ENCODE data around the gene RUNX2.
A peak's percentile ranks its signal among the peaks of the same experiment; 100 is the strongest.

Gene RUNX2

GRCh38 chr6:45657226-45657625 lies 329.1 kb downstream of the RUNX2 start:
- no peaks in the 10 kb centered on the region for H3K4me1 ChIP-seq (ENCODE audit: insufficient read depth, low read length)
- no peak overlapping the region for H3K9ac ChIP-seq (ENCODE audit: low read depth, low read length)
- H3K27ac ChIP-seq (ENCODE audit: low read depth, low read length): no peak overlapping the region

GRCh38 chr6:45658400-45658799 lies 330.3 kb downstream of the RUNX2 start:
- WGBS: no CpG with 5 or more reads among the region's 1 CpG
- no peak overlapping the region for H3K27ac ChIP-seq (ENCODE audit: low read depth, low read length)
- H3K27me3 ChIP-seq (ENCODE audit: insufficient read depth, low read length): peaks cover 15% of the 10 kb centered on the region
- H3K9me3 ChIP-seq (ENCODE audit: insufficient read depth, low read depth, low read length): no peaks in the 10 kb centered on the region
- H3K4me3 ChIP-seq (ENCODE audit: low read length): no peak overlapping the region
- no peak overlapping the region for H3K9ac ChIP-seq (ENCODE audit: low read depth, low read length)
- H3K4me1 ChIP-seq (ENCODE audit: insufficient read depth, low read length): no peaks in the 10 kb centered on the region
- H3K36me3 ChIP-seq (ENCODE audit: insufficient read depth, low read length): no peaks in the 10 kb centered on the region

More at GRCh38 chr6:45657226-45657625, 329.1 kb downstream of the RUNX2 start:
- Histone ChIP-seq H3K4me3 (ENCODE audit: low read length) (no peak overlapping the region), H3K27me3 (ENCODE audit: insufficient read depth, low read length) (peaks cover 3% of the 10 kb centered on the region; the same call in 1 of the 2 replicates), H3K36me3 (ENCODE audit: insufficient read depth, low read length) (no peaks in the 10 kb centered on the region), H3K9me3 (ENCODE audit: insufficient read depth, low read depth, low read length) (no peaks in the 10 kb centered on the region)

DNA sequence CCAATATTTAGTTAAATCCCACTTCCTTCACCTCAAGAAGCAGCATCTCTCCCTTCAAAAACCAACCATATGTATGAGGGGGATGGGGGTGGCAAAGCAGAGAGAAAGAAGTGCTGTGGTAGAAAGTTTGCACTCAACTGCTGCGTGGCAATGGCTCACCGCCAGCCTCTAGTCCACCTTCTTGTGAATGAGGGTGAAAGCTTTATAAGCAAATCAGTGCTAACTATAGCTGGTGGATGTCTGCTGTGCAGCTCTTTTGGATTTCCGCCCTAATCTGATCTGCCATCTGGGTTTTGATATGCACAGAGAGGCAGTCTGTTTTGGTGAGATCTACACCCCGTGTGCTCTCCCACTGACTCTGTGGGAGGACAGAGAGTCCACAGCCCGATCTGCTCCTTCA lies 330.8 kb downstream of the RUNX2 start:
- H3K27me3 ChIP-seq (ENCODE audit: insufficient read depth, low read length): peaks cover 20% of the 10 kb centered on the region
- no peaks in the 10 kb centered on the region for H3K4me1 ChIP-seq (ENCODE audit: insufficient read depth, low read length)
- H3K4me3 ChIP-seq (ENCODE audit: low read length): no peak overlapping the region
- H3K27ac ChIP-seq (ENCODE audit: low read depth, low read length): no peak overlapping the region
- H3K9ac ChIP-seq (ENCODE audit: low read depth, low read length): no peak overlapping the region
- no peaks in the 10 kb centered on the region for H3K36me3 ChIP-seq (ENCODE audit: insufficient read depth, low read length)
- WGBS: 87% methylated on average over 5 of the region's 5 CpGs
- H3K9me3 ChIP-seq (ENCODE audit: insufficient read depth, low read depth, low read length): no peaks in the 10 kb centered on the region

- H3K27me3 ChIP-seq (ENCODE audit: insufficient read depth, low read length): peaks cover 28% of the 10 kb centered on the region
- no peaks in the 10 kb centered on the region for H3K9me3 ChIP-seq (ENCODE audit: insufficient read depth, low read depth, low read length)
- WGBS: 95% methylated on average over 5 of the region's 5 CpGs
- no peak overlapping the region for H3K9ac ChIP-seq (ENCODE audit: low read depth, low read length)
- no peak overlapping the region for H3K27ac ChIP-seq (ENCODE audit: low read depth, low read length)
- no peaks in the 10 kb centered on the region for H3K36me3 ChIP-seq (ENCODE audit: insufficient read depth, low read length)
- no peak overlapping the region for H3K4me3 ChIP-seq (ENCODE audit: low read length)
- peaks cover 11% of the 10 kb centered on the region for H3K4me1 ChIP-seq (ENCODE audit: insufficient read depth, low read length)
Measured at GRCh38 chr6:45661661-45662060, 333.5 kb downstream of the RUNX2 start.

- peak overlapping the region; percentile 27 for H3K4me3 ChIP-seq (ENCODE audit: low read length)
- peaks cover 15% of the 10 kb centered on the region for H3K4me1 ChIP-seq (ENCODE audit: insufficient read depth, low read length)
Measured at GRCh38 chr6:45663251-45664221, 335.4 kb downstream of the RUNX2 start.

DNA sequence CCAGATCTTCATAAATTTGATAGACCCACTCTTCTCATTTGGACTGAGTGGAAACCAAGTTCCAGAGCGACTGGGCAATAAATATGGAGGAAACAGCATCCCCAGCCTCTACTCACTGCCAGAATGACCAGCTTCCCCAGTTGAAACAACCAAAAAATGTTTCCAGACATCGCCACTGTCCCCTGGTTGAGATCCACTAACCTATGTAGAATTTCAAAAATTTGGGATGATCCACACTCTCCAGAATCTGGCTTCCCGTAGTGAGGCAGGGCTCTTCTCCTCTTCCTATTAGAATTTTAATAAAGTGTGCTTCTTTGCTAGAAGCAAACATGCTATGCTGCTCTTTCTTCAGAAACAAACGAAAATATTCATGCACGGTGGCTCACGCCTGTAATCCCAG lies 336.6 kb downstream of the RUNX2 start:
- Histone ChIP-seq H3K36me3 (ENCODE audit: insufficient read depth, low read length) (no peaks in the 10 kb centered on the region), H3K4me1 (ENCODE audit: insufficient read depth, low read length) (peaks cover 15% of the 10 kb centered on the region), H3K27ac (ENCODE audit: low read depth, low read length) (no peak overlapping the region), H3K9ac (ENCODE audit: low read depth, low read length) (no peak overlapping the region), H3K9me3 (ENCODE audit: insufficient read depth, low read depth, low read length) (no peaks in the 10 kb centered on the region), H3K4me3 (ENCODE audit: low read length) (no peak overlapping the region), H3K27me3 (ENCODE audit: insufficient read depth, low read length) (peaks cover 28% of the 10 kb centered on the region)
- WGBS: 97% methylated on average over 5 of the region's 6 CpGs

More at GRCh38 chr6:45663251-45664221, 335.4 kb downstream of the RUNX2 start:
- H3K36me3 ChIP-seq (ENCODE audit: insufficient read depth, low read length): no peaks in the 10 kb centered on the region
- H3K27ac ChIP-seq (ENCODE audit: low read depth, low read length): no peak overlapping the region
- no peak overlapping the region for H3K9ac ChIP-seq (ENCODE audit: low read depth, low read length)
- no peaks in the 10 kb centered on the region for H3K9me3 ChIP-seq (ENCODE audit: insufficient read depth, low read depth, low read length)
- peaks cover 28% of the 10 kb centered on the region for H3K27me3 ChIP-seq (ENCODE audit: insufficient read depth, low read length)
- WGBS: 96% methylated on average over 87 of the region's 88 CpGs

DNA sequence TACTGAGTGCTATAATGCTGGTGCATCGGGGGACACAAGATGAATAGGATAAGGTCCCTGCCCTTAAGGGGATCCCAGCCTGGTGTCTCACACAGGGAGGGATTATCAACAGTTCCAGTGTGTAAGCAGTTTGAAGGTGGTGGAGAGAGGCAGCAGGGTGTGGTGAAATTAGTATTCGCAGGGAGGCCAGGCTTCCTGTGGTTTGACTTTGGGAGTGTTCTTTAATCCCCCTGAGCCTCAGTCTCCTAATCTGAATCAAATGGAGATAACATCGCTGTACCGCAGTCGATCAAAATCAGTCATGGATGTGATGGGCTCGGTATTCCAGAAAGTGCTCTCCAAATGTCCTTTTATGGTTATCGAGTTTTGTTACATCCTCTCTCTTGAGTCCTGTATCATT lies 337.7 kb downstream of the RUNX2 start:
- H3K4me1 ChIP-seq (ENCODE audit: insufficient read depth, low read length): peaks cover 15% of the 10 kb centered on the region
- H3K4me3 ChIP-seq (ENCODE audit: low read length): no peak overlapping the region
- no peaks in the 10 kb centered on the region for H3K36me3 ChIP-seq (ENCODE audit: insufficient read depth, low read length)
- H3K27me3 ChIP-seq (ENCODE audit: insufficient read depth, low read length): peaks cover 28% of the 10 kb centered on the region
- H3K9me3 ChIP-seq (ENCODE audit: insufficient read depth, low read depth, low read length): no peaks in the 10 kb centered on the region
- H3K27ac ChIP-seq (ENCODE audit: low read depth, low read length): no peak overlapping the region
- no peak overlapping the region for H3K9ac ChIP-seq (ENCODE audit: low read depth, low read length)
- 89% methylated on average over 7 of the region's 7 CpGs for WGBS

DNA sequence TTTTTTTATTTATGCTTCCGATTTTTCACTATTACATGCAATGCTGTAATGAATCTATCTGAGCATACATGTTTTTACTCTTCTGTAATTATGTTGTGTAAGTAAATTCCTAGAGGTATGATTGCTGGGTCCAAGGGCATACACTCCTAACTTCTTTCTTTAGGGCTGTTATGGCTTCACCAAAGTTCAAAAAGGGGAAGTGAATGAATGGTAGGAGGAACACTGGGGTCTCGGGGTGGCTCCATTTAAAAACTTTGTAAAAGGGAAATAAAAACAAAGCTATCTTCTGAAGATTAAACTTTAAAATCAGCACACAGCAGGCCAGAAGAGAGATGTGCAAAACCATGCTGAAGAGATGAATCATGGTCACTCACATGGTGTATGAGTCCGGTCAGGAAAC lies 338.7 kb downstream of the RUNX2 start:
- Histone ChIP-seq H3K36me3 (ENCODE audit: insufficient read depth, low read length) (no peaks in the 10 kb centered on the region), H3K9ac (ENCODE audit: low read depth, low read length) (no peak overlapping the region), H3K4me1 (ENCODE audit: insufficient read depth, low read length) (peaks cover 15% of the 10 kb centered on the region), H3K9me3 (ENCODE audit: insufficient read depth, low read depth, low read length) (no peaks in the 10 kb centered on the region), H3K4me3 (ENCODE audit: low read length) (no peak overlapping the region), H3K27me3 (ENCODE audit: insufficient read depth, low read length) (peaks cover 25% of the 10 kb centered on the region), H3K27ac (ENCODE audit: low read depth, low read length) (no peak overlapping the region)
- 87% methylated on average over 2 of the region's 3 CpGs for WGBS

GRCh38 chr6:45667300-45667699 lies 339.2 kb downstream of the RUNX2 start:
- Histone ChIP-seq H3K27me3 (ENCODE audit: insufficient read depth, low read length) (peaks cover 24% of the 10 kb centered on the region), H3K4me3 (ENCODE audit: low read length) (no peak overlapping the region), H3K27ac (ENCODE audit: low read depth, low read length) (no peak overlapping the region), H3K9me3 (ENCODE audit: insufficient read depth, low read depth, low read length) (no peaks in the 10 kb centered on the region), H3K4me1 (ENCODE audit: insufficient read depth, low read length) (peaks cover 15% of the 10 kb centered on the region), H3K9ac (ENCODE audit: low read depth, low read length) (no peak overlapping the region), H3K36me3 (ENCODE audit: insufficient read depth, low read length) (no peaks in the 10 kb centered on the region)
- WGBS: 71% methylated on average over 6 of the region's 6 CpGs

DNA sequence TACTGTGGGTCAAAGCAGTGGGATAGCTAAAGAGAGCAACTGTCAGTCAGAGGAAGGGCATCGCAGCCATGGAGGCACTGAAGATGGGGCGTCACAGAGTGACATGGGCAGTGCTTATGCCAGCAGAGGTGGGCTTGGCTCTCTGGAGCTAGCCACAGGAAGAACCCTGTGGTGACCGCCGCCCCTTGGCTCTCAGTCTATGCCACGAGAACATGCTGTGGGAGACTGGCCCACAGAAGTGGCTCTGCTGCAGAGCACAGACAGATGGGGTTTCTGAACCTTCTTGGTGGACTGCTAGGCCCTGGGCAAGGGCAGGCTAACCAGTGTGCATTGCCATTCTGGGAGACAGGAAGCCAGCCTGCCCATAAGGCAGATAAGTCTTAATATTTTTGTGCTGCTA lies 339.6 kb downstream of the RUNX2 start:
- WGBS: 93% methylated on average over 5 of the region's 5 CpGs
- H3K9ac ChIP-seq (ENCODE audit: low read depth, low read length): no peak overlapping the region
- no peaks in the 10 kb centered on the region for H3K9me3 ChIP-seq (ENCODE audit: insufficient read depth, low read depth, low read length)
- H3K27me3 ChIP-seq (ENCODE audit: insufficient read depth, low read length): peaks cover 20% of the 10 kb centered on the region
- H3K36me3 ChIP-seq (ENCODE audit: insufficient read depth, low read length): no peaks in the 10 kb centered on the region
- no peak overlapping the region for H3K27ac ChIP-seq (ENCODE audit: low read depth, low read length)
- H3K4me1 ChIP-seq (ENCODE audit: insufficient read depth, low read length): peaks cover 15% of the 10 kb centered on the region
- no peak overlapping the region for H3K4me3 ChIP-seq (ENCODE audit: low read length)

DNA sequence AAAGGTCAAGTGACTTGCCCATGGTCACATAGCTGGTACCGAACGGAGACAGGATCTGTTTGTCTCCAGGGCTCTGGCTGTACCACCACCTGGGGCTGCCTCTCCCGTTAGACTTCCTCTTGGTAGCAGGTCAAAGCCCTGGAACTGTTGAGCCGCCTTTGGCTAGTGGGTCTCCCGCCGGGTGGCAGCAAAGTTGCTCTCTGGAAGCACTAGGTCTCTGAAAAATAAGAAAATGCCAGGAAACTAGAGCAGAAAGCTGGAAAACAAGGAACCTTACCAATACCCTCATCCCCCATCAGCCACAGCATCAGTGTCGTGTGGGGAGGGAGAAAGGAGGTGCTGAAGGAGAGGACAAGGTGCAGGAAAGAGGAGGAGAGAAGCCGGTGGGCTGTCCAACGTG lies 340.6 kb downstream of the RUNX2 start:
- H3K4me3 ChIP-seq (ENCODE audit: low read length): no peak overlapping the region
- no peak overlapping the region for H3K27ac ChIP-seq (ENCODE audit: low read depth, low read length)
- peaks cover 10% of the 10 kb centered on the region for H3K27me3 ChIP-seq (ENCODE audit: insufficient read depth, low read length)
- 87% methylated on average over 9 of the region's 9 CpGs for WGBS
- no peaks in the 10 kb centered on the region for H3K9me3 ChIP-seq (ENCODE audit: insufficient read depth, low read depth, low read length)
- H3K9ac ChIP-seq (ENCODE audit: low read depth, low read length): no peak overlapping the region
- no peaks in the 10 kb centered on the region for H3K36me3 ChIP-seq (ENCODE audit: insufficient read depth, low read length)
- peaks cover 15% of the 10 kb centered on the region for H3K4me1 ChIP-seq (ENCODE audit: insufficient read depth, low read length)

Measured in HUES64 (cell line).